ENCODE data around the gene MACROD2.

DNA sequence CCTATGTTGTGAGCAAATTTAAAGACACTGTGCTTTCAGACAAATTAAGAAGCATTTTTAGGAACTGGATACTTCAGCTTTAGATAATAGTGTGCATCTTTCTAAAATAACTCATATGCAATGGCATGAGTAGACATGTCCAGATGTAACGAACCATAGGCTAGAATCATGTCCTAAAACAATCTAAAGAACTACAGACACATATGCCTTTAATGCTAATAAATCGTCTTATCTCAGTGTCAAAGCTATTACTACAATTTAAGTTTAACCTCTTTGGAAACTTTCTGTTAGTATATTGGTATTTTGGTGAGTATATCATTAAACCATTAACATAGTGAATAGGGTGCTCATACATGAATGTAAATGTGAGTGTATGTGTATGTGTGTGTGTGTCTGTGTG, 1250.6 kb downstream of the MACROD2 start:
- TF ChIP-seq, protein P1, sequence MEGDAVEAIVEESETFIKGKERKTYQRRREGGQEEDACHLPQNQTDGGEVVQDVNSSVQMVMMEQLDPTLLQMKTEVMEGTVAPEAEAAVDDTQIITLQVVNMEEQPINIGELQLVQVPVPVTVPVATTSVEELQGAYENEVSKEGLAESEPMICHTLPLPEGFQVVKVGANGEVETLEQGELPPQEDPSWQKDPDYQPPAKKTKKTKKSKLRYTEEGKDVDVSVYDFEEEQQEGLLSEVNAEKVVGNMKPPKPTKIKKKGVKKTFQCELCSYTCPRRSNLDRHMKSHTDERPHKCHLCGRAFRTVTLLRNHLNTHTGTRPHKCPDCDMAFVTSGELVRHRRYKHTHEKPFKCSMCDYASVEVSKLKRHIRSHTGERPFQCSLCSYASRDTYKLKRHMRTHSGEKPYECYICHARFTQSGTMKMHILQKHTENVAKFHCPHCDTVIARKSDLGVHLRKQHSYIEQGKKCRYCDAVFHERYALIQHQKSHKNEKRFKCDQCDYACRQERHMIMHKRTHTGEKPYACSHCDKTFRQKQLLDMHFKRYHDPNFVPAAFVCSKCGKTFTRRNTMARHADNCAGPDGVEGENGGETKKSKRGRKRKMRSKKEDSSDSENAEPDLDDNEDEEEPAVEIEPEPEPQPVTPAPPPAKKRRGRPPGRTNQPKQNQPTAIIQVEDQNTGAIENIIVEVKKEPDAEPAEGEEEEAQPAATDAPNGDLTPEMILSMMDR (IDR thresholded peaks at IDR 0.05) = no peak
- TF ChIP-seq POLR2A (IDR thresholded peaks at IDR 0.05) = no peak

Data from body of pancreas (tissue), 4 donors.